HG03378 (cell line): ENCODE results near the gene CDK5RAP2.

Source experiments
- ATAC-seq: cut with Tn5 transposase; IDR thresholded peaks from one replicate; pipeline ENCODE4 v1.9.1; 2021; ENCODE audit warnings: mild to moderate bottlenecking, moderate library complexity; ENCODE audit not compliant: unreplicated experiment

The CDK5RAP2 gene

DNA sequence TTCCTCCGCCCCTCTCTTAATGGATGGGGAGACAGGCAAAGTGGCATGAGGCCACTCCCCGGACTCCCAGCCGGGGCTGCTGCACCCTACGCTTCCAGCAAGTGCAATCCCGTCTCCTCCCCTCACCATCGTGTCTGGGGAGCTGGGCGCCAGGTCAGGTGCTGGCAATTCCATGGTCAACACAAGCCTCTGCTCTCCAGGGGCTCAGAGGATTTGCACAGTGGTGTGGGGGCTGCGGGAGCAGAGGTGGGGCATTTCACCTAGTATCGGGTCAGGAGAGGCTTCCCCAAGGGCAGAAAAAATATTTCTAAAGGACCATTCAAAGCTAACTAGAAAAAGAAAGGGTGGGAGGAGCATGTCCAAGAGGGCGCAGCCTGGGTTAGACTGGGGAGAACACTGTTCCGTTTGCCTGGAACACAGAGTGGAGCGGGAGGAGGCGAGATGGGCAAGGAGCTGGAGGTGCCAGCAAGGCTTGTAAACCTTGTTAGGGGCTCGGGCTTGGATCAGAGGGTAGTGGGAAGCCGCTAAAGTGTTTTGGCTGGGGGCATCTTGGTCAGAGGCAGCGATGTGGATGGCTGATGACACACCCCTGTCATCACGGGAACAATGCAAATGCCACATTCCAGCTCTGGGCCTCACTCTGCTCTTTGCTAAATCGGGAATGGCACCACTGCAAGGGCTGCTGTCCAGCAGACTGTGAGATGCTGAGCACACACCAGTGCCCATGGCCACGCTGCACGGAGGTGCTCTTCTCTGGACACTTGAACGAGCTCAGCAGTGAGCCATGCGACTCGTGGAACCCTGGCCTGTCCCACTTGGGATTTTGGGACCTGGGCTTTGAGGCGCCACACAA, 191.7 kb downstream of the CDK5RAP2 start:
- ATAC-seq, result no peak

DNA sequence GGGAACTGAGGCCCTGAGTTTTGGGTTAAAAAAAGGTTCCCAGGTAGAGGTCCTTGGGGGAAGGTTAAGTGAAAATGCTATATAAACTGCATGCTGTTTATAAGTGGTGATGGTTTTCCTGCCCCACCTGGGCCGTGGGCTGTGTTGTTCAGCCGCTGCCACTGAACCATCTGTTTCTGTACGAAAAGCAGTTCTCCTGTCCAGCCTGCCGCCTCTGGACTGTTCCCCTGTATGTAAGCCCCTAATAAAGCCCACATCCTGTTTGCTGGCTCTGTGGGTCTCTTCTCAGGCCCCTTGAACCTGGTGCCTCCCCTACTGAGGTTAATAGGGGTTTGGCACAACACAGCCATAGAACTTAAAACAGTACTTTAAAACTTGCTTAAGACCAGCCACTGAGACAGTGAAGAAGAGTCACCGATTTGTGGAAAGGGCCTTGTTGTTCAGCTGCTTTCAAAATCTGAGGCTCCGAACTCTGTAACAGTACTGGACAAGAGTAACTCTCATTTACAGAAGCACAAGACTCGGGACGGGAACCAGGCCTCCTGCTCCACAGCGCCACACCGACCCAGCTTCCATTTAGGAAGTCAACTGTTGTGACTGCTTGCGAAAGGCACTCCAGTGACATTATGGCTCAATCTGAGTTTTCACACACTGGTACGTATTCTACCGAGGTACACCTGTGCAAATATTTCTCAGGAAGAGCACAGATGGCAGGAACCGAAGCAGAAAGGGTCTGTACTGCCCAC, 192.5 kb downstream of the CDK5RAP2 start:
- no peak for ATAC-seq

DNA sequence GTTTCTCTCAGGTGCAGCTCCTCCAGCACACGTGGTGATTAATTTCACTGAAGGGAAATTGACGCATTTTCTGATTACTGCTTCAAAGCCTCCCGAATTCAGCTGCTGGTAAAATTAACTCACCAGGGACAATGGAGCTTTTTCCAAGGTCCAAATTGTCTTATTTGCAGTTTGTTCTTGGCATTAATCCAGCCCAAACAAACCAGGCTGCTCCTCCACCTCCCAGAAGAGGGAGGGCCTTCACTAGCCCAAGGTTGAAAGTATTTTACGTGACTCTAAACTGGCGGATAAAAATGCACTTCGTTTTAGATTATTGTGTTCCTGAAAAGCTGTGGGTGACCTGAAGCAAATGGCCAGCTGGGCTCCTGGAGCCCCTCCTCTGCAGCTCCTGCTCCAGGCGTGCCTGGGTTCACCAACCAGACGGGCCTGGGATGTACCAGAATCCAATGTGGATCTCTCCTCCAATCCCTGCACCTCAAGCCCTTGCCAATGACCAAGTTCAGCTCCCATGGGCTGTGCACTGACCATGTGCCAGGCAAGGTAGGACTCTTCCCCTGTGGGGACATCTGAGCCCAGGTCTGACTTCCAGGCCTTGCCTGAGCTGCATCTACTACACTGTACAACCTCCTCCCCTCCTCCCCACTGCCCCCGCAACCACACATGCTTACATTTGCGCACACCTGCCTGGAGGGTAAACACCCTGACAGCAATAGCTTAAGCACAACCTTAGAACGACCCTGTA, 193.4 kb downstream of the CDK5RAP2 start:
- no peak for ATAC-seq

DNA sequence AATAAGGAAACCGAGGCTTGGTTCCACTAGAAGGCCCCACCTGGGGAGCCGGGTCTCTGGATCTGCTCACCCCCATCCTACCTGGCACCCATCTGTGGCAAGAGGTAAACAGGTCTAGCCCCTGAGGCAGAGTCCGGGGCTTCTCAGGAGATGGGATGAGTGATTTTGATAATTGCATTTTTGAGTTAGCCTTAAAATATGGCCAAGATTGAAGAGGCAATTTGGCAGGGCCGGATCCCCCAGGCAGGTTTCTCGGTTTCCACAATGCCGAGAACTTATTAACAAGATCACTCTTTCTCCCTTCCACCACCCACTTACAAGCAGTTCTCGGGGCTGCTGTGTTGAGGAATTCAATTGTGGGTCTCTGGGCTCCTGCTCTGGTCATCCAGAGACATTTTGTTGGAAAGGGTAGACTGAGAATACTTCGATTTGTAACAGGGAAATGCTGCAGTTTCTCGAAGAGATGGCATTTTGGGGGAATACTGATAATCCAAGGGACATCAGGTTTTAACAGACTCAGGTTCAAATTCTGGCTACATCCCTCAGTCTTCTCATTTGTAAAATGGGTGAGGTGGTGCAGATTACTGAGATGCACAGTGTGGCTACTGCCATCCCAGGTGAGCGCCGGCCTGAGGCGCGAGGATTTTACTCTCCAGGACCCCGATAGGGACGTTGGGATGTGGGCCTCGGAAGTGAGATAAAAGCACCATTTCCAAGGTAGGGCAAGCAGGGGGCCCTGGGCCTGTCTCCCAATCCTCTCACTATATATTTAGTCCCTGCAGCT, 194.2 kb downstream of the CDK5RAP2 start:
- no peak for ATAC-seq

DNA sequence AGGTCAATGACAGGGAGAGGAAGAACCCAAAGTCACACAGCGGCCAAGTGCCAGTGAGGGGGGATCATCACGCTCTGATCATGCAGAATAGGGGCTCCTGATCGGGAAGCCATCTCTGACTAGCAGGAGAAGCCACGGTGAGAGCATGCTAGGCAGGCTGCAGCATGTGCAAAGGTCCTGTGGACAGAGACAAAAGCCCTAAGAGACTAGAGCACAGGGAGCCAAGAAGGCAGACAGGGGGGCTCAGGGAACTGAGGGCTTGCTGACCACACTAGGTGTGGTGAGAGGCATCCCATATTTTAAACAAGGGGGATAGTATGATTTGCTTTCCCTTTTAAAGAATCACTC, 195.1 kb downstream of the CDK5RAP2 start:
- ATAC-seq, result no peak

DNA sequence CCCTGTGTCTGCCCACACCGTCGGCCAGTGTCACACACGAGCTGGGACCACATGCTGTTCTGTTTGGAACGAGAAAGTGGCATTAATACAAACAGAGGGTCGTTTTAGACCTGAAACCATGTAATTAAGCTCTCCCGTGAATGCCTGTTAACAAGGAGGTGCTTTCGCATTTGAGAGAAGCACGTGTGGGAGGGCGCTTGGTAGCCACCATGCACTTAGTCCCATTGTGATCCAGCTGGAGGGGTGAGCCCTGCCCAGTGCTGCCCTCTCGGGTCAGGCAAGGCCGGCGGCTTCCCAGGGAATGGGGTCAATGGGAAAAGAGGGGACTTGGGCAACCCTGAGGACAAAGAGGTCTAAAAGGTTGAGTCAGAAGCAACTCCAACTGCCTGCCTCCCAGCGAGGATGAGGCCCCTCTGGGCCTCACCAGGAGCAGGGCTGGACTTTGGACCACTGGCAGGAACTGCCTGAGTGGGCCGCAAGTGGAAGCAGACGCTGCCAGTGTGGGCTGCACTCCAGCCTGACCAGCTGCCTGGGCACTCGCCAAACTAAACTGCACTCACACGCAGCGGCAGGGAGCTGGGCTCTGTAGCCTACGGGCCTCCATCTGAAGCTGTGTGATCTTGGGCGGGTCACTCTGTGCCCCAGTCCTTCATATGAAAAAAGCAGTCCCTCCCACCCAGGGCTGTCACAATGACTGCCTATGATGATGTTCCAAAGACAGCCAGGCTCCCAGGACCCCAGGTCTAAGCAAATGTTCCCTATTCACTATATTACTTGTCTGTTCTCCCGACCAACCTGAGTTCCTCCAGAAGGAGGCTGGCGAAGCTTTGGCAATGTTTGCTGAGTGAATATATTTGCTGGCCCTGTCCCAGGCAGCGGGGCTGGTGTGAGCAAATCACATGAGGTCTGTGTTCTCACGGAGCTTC, 195.7 kb downstream of the CDK5RAP2 start:
- ATAC-seq, result no peak

DNA sequence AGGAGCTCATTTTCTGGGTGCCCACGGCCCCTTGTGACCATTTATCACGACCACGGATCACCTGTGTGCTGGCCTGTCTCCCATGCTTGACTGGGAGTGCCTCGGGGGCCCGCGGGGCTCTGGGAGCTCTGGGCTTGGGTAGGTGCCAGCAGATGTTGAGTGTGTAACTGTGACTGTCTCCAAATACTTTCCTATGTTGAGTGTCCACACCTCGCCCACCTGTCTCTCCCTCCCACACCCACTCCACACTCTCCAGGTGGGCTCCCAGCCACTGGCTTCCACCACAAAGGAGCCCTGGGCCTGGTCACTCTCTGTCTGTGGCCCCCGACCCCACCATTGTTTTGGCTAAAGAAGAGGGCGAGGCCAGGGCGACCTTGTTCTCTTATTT, 196.4 kb downstream of the CDK5RAP2 start:
- ATAC-seq, result no peak

DNA sequence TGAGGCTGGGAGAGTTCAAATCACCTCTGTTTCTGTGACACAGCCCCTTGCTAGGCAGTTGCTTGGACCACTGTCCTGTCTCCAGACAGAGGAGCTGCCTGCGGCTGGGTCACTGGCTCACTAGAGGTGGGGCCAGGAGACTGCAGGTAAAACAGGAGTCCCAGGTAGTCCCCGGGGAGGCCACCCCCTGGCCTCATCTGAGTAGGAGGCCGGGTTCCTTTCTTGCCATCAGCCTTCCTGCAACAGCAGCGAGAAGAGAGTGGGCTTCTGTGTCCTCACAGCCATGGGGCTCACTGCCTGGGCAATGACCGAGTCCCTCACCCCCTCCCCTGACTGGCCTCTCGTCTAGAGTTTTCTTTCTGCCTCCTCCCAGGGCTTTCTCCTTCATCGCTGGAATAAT, 197.5 kb downstream of the CDK5RAP2 start:
- ATAC-seq, result no peak

DNA sequence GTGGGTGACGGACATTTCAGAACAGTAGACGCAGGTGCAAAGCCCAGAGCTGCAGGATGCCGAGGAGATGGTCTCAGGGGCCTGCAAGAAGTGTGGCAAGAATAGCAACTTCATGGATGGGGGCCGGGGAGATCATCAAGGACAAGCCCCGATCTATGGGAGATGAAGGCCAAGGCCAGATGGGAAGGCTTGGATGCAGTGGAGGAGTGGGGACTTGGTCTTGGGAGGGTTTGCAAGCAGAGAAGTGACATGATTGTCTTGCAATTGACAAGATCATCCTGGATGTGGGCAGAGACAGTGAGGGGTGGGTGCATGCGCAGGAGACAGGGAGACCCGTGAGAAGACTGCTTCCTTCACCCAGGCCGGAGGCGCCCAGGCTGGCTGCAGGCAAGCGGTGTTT, 198.1 kb downstream of the CDK5RAP2 start:
- no peak for ATAC-seq

DNA sequence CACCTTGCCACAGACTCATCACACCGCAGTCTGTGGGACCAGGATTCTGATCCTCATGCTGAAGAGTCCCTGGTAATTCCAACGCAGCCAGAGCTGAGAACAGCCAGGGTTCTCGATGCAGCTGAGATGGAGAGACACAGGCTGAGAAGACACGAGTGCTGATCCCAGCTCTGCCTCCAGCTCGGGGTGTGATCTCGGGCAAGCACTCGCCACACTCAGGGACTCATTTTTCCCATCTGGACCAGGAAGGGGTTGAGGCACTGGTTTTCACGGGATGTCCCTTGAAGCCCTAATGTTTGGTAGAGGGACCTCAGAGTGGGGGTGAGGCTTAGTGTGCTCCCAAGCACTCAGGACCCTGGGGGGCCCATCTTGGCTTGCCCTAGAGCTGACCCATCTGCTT, 200.4 kb downstream of the CDK5RAP2 start:
- ATAC-seq, result no peak

DNA sequence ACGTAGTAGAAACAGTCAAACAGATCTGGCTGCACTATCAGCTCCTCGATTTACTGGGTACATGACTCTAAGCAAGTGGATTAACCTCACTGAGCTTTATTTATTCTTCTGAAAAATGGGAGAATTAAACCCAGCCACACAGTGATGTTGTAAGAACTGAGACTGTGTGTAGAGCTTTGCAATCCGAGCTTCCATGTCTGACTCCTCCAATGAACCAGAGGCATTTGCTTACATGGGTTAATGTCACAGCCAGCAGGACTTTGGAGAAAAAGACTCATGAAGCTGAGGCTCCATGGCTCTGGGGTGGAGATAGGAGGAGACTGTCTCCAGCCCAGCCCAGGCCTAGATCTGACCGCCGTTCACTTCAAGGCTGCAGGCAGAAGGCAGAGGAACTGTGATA, 201.3 kb downstream of the CDK5RAP2 start:
- no peak for ATAC-seq

DNA sequence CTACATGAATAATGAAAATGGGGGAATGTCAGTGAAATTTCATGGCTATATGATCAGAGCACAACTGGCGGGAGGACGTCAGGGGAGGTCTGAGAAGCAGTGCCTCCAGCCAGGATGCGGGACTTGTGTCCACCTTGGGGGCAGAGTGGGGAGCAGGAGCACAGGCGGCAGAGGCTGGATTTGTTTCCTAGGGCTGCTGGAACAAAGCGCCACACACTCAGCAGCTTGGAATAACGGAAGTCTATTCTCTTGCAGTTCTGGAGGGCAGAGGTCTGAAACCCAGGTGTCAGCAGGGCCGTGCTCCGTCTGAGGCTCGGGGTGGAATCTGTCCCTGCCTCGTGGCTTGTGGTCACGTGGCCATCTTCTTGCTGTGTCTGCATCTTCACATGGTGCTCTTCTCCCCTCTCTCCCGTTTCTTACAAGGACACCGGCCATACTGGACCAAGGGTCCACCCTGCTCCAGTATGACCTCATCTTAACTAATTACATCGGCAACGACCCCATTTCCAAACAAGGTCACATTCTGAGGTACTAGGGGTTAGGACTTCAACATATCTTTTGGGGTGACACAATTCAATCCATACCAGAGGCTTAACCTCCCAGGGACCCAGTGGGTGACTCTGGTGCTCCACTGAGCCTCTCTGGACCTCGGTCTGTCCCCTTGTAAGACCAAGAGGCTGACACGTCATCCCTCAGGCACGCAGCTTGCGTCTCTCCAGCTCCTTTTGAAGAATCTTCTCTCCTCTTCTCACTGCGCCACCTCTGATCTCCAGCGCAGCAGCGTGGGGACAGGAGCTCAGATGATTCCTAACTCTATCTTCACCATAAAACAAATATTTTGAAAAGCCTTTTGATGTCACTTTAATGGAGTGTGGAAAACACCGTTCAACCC, 202.5 kb downstream of the CDK5RAP2 start:
- no peak for ATAC-seq

DNA sequence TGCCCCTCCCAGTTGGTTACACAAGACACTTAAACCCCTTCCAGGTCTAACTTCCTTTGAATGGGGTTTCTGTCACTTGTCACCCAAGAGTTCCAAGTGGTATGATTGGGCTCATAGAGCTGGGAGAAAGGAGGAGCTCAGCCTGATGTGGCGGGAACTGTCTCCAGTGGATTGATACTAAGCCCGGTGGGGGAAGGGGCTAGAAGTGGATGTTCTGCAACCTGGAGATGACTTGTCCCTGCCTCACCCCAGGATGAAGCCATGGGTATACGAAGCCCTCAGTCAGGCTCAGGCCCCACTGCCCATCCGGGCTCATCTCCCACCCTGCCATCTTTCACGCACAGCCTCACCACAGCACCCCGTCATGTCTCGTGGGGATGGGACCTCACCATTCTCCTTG, 203.9 kb downstream of the CDK5RAP2 start:
- ATAC-seq, result no peak

DNA sequence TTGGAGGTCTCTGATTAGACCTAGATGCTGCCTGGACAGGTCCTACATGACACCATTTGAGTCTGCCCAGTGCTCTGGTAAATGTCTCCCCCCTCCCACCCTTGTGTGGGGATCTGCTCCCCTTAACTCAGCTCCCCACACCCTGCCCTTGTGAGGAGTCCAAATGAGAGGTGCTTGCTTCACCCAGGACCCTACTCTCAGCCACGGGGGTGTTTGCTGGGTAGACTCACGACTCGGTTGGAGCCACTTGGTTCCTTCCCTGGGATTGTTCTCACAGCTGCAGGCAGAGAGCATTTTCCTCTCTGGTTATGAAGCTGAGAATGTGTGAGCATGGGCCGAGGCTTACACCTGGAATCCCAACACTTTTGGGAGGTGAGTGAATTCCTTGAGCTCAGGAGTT, 204.7 kb downstream of the CDK5RAP2 start:
- no peak for ATAC-seq

DNA sequence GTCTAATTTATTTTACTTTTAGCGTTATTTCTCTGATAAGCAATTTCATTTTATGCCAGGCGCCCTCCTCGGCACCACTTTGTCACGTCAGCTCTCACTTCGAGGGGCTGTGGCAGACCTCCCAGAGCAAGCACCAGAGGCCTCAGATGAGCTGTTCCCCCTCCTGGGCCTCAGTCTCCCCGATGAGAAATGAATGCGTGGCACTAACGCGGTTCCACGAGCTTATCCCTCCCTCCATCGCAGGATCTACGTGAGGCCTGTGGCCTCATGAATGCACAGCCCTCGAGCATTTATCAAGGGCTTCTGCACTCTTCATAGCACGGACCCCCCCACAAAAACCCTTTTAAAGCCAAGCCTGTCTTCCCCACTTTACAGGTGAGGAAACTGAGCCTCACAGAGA, 205.2 kb downstream of the CDK5RAP2 start:
- ATAC-seq, result no peak

DNA sequence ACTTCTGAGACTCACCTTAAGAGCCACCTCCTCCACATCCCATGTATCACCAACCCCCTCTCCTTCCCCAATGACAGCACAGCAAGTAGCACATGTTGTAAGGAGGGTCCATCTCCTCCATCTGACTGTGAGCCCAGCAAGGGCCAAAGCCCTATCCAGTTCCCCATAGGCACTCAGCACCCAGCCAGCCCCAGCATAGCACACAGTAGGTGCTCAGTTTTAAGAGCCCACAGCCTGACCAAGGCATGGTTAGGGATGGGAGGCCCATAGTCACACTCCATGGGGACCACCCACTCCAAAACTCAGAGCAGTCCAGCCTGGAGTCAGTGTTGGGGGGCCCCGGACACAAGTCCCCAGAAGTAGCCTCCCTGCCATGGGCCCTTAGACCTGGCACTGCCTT, 205.7 kb downstream of the CDK5RAP2 start:
- no peak for ATAC-seq

DNA sequence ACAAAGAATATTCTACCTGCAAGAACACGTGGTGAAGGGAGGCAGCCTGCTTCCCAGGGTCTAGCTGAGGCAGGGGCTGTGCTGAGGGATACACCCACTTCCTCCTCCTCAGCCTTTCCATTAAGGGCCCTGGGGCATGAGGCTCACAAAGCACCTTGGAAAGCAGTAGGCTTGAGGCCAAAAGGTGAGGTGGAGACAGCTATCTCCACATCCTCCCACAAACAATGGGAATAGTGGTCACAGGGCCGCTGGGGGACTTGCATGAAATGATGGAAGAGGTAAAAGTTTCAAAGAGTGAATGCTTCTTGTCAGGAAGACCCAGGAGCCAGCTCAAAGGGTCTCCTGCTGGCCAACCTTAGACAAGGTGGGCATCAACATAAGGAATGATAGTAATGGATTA, 207.9 kb downstream of the CDK5RAP2 start:
- ATAC-seq, result no peak

DNA sequence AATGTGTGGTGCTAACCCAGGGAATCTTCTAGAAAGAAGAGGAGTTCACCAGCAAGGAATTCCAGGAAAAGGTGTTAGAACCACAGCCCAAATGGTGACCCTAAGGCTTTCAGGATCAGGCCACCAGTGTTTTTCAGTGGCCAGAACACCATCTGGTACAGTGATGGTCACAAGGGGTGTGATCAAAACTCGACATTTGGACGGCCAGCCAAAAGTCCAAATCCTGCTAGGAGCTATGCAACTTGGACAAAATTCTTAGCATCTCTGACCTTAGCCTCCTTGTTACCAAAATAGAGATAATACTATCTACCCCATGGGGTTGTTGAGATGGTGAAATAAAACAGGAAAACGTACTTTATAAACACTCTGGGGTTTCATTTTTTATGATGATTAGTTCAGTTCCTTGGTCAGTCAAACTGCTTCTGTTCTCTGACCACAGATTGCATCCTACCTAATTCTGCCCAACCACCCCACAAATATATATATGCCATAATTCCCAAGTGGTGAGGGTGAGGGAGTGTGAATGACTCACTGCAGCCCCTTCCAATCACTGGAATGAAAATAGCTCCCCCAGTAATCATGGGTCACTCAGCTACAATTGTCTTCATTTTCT, 210.3 kb downstream of the CDK5RAP2 start:
- ATAC-seq, result no peak

DNA sequence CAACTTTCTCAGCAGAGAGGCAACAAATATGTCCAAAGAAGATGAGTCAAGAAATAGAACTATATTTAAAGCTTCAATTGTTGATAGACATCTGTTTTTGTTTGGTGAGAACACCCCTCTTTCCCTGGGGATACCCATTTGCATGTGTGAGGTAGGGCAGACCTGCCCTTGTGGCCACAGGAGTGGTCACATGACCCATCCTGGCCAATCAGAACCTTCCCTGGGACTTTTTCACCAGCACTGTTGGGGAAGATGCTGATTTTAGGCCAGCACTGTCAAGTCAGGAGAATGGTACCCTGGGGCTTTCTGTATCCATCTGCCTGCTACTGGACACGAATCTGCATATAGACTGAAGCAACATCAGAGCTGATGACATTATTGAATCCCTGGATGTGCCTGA, 211.2 kb downstream of the CDK5RAP2 start:
- no peak for ATAC-seq
